Brain microvascular endothelial cell (primary cell): ENCODE results near the gene WWOX.

Source experiments
- DNase-seq: peaks from one replicate; pipeline ENCODE4 v3.0.0-alpha.2; 2020
- H3K27ac ChIP-seq: fragments of 250-450 bp; sonication (Bioruptor Pico); 2 replicates; pipeline ENCODE4 v1.5.1; 2020; ENCODE audit warnings: mild to moderate bottlenecking, moderate library complexity
- H3K27me3 ChIP-seq: fragments of 250-450 bp; sonication (Bioruptor Pico); replicated peaks from 2 replicates; pipeline ENCODE4 v1.5.1; 2020; ENCODE audit warnings: mild to moderate bottlenecking
- H3K36me3 ChIP-seq: fragments of 250-450 bp; sonication (Bioruptor Pico); replicated peaks from 2 replicates; pipeline ENCODE4 v1.5.1; 2020; ENCODE audit warnings: mild to moderate bottlenecking
- H3K4me3 ChIP-seq: 2 replicates; pipeline ENCODE4 v1.5.1; 2011; ENCODE audit warnings: low read depth, mild to moderate bottlenecking, control low read depth, low read length, moderate library complexity
- CTCF ChIP-seq: IDR thresholded peaks from 2 replicates; pipeline ENCODE4 v1.5.1; 2011; ENCODE audit warnings: low read depth, mild to moderate bottlenecking, moderate library complexity, low read length, control low read depth, inconsistent platforms; ENCODE audit errors: missing control alignments
- in situ Hi-C: cut with HindIII; loops from 2 replicates; pipeline ENCODE4 v1.10.0; 2017; ENCODE audit warnings: low sequenced_read_pairs, low pct_ligation_motif_present

WWOX gene

GRCh38 chr16:78212674-78213073, 113.2 kb downstream of the WWOX start:
- no peak for TF ChIP-seq CTCF
- H3K27me3 ChIP-seq: no peaks in the 10 kb centered on the region
- no peaks in the 10 kb centered on the region for H3K36me3 ChIP-seq
- H3K27ac ChIP-seq: no peak overlapping the region
- no peak overlapping the region for H3K4me3 ChIP-seq
- in situ Hi-C loops: no loop called here
- no peak for DNase-seq

GRCh38 chr16:78213751-78214150, 114.3 kb downstream of the WWOX start:
- H3K27ac ChIP-seq: no peak overlapping the region
- no peak for DNase-seq
- H3K36me3 ChIP-seq: no peaks in the 10 kb centered on the region
- H3K27me3 ChIP-seq: no peaks in the 10 kb centered on the region
- in situ Hi-C loops: no loop called here
- TF ChIP-seq CTCF: no peak
- no peak overlapping the region for H3K4me3 ChIP-seq

GRCh38 chr16:78215222-78215621, 115.8 kb downstream of the WWOX start:
- Histone ChIP-seq H3K27ac (no peak overlapping the region), H3K4me3 (no peak overlapping the region), H3K27me3 (no peaks in the 10 kb centered on the region), H3K36me3 (no peaks in the 10 kb centered on the region)
- no peak for TF ChIP-seq CTCF
- DNase-seq: no peak
- in situ Hi-C loops: no loop called here

GRCh38 chr16:78216166-78216745, 116.8 kb downstream of the WWOX start:
- in situ Hi-C loops: no loop called here

GRCh38 chr16:78217276-78217675, 117.8 kb downstream of the WWOX start:
- Histone ChIP-seq H3K4me3 (no peak overlapping the region), H3K27ac (no peak overlapping the region), H3K36me3 (no peaks in the 10 kb centered on the region), H3K27me3 (no peaks in the 10 kb centered on the region)
- no peak for TF ChIP-seq CTCF
- DNase-seq: no peak
- in situ Hi-C loops: no loop called here

More at GRCh38 chr16:78216166-78216745, 116.8 kb downstream of the WWOX start:
- no peak for TF ChIP-seq CTCF
- no peak overlapping the region for H3K27ac ChIP-seq
- H3K36me3 ChIP-seq: no peaks in the 10 kb centered on the region
- H3K27me3 ChIP-seq: no peaks in the 10 kb centered on the region
- no peak overlapping the region for H3K4me3 ChIP-seq
- peak; percentile 62 for DNase-seq

- H3K27ac ChIP-seq: no peak overlapping the region
- H3K4me3 ChIP-seq: no peak overlapping the region
- no peak for TF ChIP-seq CTCF
- no peaks in the 10 kb centered on the region for H3K27me3 ChIP-seq
- H3K36me3 ChIP-seq: no peaks in the 10 kb centered on the region
- no peak for DNase-seq
- in situ Hi-C loops: no loop called here
Observed at GRCh38 chr16:78218279-78218678, 118.8 kb downstream of the WWOX start.
